ENCODE data around the gene KLHL8.

DNA sequence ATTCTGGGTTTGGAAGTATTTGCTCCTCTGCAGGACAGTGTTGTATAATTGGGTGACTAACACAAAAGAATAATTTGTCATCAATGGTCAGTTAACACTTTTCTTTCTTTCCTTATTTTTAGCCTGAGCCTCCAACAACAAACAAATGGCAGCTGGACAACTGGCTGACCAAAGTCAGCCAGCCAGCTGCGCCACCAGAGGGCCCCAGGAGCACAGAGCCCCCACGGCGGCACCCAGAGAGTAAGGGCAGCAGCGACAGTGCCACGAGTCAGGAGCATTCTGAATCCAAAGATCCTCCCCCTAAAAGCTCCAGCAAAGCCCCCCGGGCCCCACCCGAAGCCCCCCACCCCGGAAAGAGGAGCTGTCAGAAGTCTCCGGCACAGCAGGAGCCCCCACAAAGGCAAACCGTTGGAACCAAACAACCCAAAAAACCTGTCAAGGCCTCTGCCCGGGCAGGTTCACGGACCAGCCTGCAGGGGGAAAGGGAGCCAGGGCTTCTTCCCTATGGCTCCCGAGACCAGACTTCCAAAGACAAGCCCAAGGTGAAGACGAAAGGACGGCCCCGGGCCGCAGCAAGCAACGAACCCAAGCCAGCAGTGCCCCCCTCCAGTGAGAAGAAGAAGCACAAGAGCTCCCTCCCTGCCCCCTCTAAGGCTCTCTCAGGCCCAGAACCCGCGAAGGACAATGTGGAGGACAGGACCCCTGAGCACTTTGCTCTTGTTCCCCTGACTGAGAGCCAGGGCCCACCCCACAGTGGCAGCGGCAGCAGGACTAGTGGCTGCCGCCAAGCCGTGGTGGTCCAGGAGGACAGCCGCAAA, 106.0 kb downstream of the KLHL8 start:
- TF ChIP-seq, protein P1, sequence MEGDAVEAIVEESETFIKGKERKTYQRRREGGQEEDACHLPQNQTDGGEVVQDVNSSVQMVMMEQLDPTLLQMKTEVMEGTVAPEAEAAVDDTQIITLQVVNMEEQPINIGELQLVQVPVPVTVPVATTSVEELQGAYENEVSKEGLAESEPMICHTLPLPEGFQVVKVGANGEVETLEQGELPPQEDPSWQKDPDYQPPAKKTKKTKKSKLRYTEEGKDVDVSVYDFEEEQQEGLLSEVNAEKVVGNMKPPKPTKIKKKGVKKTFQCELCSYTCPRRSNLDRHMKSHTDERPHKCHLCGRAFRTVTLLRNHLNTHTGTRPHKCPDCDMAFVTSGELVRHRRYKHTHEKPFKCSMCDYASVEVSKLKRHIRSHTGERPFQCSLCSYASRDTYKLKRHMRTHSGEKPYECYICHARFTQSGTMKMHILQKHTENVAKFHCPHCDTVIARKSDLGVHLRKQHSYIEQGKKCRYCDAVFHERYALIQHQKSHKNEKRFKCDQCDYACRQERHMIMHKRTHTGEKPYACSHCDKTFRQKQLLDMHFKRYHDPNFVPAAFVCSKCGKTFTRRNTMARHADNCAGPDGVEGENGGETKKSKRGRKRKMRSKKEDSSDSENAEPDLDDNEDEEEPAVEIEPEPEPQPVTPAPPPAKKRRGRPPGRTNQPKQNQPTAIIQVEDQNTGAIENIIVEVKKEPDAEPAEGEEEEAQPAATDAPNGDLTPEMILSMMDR (IDR thresholded peaks at IDR 0.05; ENCODE audit: low read depth, low read length, poor library complexity, severe bottlenecking) = no peak
- TF ChIP-seq EZH2phosphoT487 (IDR thresholded peaks at IDR 0.05; ENCODE audit: borderline replicate concordance, low read length) = no peak

Measured in DOHH2 (cell line).